B cell (primary cell): Measurements from ENCODE around the gene PIPOX. TPM values are rescaled to one million over a fixed set of nuclear protein-coding genes. Genes with fewer than 3 reads are reported as not detected.

Experiments
- ATAC-seq: fragments of 200-7000 bp; cut with Tn5 transposase; one replicate; pipeline ENCODE4 v1.10.0; 2021; ENCODE audit warnings: low read depth, mild to moderate bottlenecking, moderate number of reproducible peaks, moderate library complexity
- CTCF ChIA-PET: fragments of 350-600 bp; sonication (Branson Sonifier 250); formaldehyde crosslinking; loops from one replicate; lab custom pipeline; 2021; ENCODE audit warnings: antibody characterized with exemption, inconsistent platforms; lab: Charles Lee
- POLR2A ChIA-PET: fragments of 350-600 bp; sonication (Branson Sonifier 250); formaldehyde crosslinking; loops from one replicate; lab custom pipeline; 2021; ENCODE audit warnings: antibody characterized with exemption; lab: Charles Lee
- DNase-seq: peaks from one replicate; pipeline ENCODE4 v3.0.0; 2013
- H2AFZ ChIP-seq: 2 replicates; pipeline ENCODE4 v1.6.1; 2012; ENCODE audit warnings: mild to moderate bottlenecking, low read depth, low read length; ENCODE audit not compliant: insufficient read depth, poor library complexity, severe bottlenecking
- H3K27ac ChIP-seq, 2 donors: 1 replicate in 1 of 2; 2 replicates in 1 of 2; pipeline ENCODE4 v1.5.1; 2012 to 2013; ENCODE audit warnings: low read length in 2 of 2, mild to moderate bottlenecking in 2 of 2, moderate library complexity in 1 of 2
- H3K27me3 ChIP-seq, 4 experiments: fragments of 200-600 bp in 1 of 4; sonication (generic) in 1 of 4; replicated peaks in 1 of 4; 1 replicate in 2 of 4; 2 replicates in 2 of 4; pipeline versions ENCODE4 v1.6.1 to v1.7.0; 2013 to 2016; ENCODE audit warnings: low read length in 3 of 4, mild to moderate bottlenecking in 2 of 4, mixed read lengths in 1 of 4, moderate library complexity in 1 of 4; ENCODE audit not compliant: insufficient read depth in 4 of 4, control insufficient read depth in 3 of 4; ENCODE audit errors: control extremely low read depth in 1 of 4
- H3K36me3 ChIP-seq, 2 experiments: replicated peaks in 1 of 2; 1 replicate in 1 of 2; 2 replicates in 1 of 2; pipeline versions ENCODE4 v1.6.1 to v1.7.1; 2013; ENCODE audit warnings: low read length in 1 of 2; ENCODE audit not compliant: insufficient read depth in 2 of 2, control insufficient read depth in 1 of 2; ENCODE audit errors: control extremely low read depth in 1 of 2, extremely low read depth in 1 of 2
- H3K4me1 ChIP-seq, 2 donors: fragments of 200-600 bp in 1 of 2; sonication (generic) in 1 of 2; 1 replicate in 1 of 2; 2 replicates in 1 of 2; pipeline versions ENCODE4 v1.5.1 to v1.6.1; 2013 to 2017; ENCODE audit warnings: low read length in 2 of 2; ENCODE audit not compliant: control insufficient read depth in 2 of 2, insufficient read depth in 2 of 2
- H3K4me2 ChIP-seq: replicated peaks from 2 replicates; pipeline ENCODE3; 2012; ENCODE audit warnings: mild to moderate bottlenecking, low read depth, low read length; ENCODE audit not compliant: poor library complexity, severe bottlenecking
- H3K4me3 ChIP-seq, 5 experiments: fragments of 200-600 bp in 1 of 5; sonication (generic) in 1 of 5; 1 replicate in 3 of 5; 2 replicates in 2 of 5; pipeline versions ENCODE4 v1.5.1 to v1.7.0; 2011 to 2016; ENCODE audit warnings: low read length in 4 of 5, mild to moderate bottlenecking in 4 of 5, low read depth in 2 of 5, control low read depth in 1 of 5, moderate library complexity in 1 of 5; ENCODE audit not compliant: insufficient read depth in 1 of 5; ENCODE audit errors: control extremely low read depth in 1 of 5, extremely low read depth in 1 of 5
- H3K79me2 ChIP-seq: fragments of 200-600 bp; sonication (generic); one replicate; pipeline ENCODE4 v1.6.0; 2016; ENCODE audit warnings: low read length; ENCODE audit not compliant: control insufficient read depth, insufficient read depth
- H3K9ac ChIP-seq: fragments of 200-600 bp; sonication (generic); 2 replicates; pipeline ENCODE4 v1.6.1; 2017; ENCODE audit warnings: mild to moderate bottlenecking, low read length, moderate library complexity
- H3K9me3 ChIP-seq, 3 donors: one replicate each; pipeline versions ENCODE4 v1.6.1 to v1.7.1; 2013; ENCODE audit warnings: low read length in 2 of 3; ENCODE audit not compliant: control insufficient read depth in 2 of 3, insufficient read depth in 1 of 3; ENCODE audit errors: control extremely low read depth in 1 of 3
- H4K20me1 ChIP-seq: 2 replicates; pipeline ENCODE4 v1.6.0; 2012; ENCODE audit warnings: mild to moderate bottlenecking, low read length; ENCODE audit not compliant: insufficient read depth, control insufficient read depth, poor library complexity, severe bottlenecking
- H3K27ac Mint-ChIP-seq: one replicate; pipeline ENCODE4 v1.8.0; 2021; ENCODE audit warnings: mixed read lengths
- H3K27me3 Mint-ChIP-seq: one replicate; pipeline ENCODE4 v1.8.0; 2021; ENCODE audit warnings: mixed read lengths
- H3K4me1 Mint-ChIP-seq: one replicate; pipeline ENCODE4 v1.8.0; 2021; ENCODE audit warnings: mixed read lengths
- H3K4me3 Mint-ChIP-seq: one replicate; pipeline ENCODE4 v1.8.0; 2021; ENCODE audit warnings: mixed read lengths
- H3K9me3 Mint-ChIP-seq: one replicate; pipeline ENCODE4 v1.8.0; 2022; ENCODE audit warnings: mixed read lengths; ENCODE audit not compliant: insufficient read depth
- EZH2 ChIP-seq: IDR thresholded peaks from 2 replicates; pipeline ENCODE4 v1.6.1; 2012; ENCODE audit warnings: borderline replicate concordance, low read depth, mild to moderate bottlenecking, moderate library complexity, low read length; ENCODE audit not compliant: insufficient read depth, poor library complexity, severe bottlenecking
- WGBS: methylation state at CpG from one replicate; pipeline ENCODE4 v1.1.5; 2013; ENCODE audit warnings: missing lambda C conversion rate; ENCODE audit not compliant: insufficient coverage; 5-methylcytosine and 5-hydroxymethylcytosine counted together
- intact Hi-C: fragments of 100-400 bp; cut with micrococcal nuclease; formaldehyde crosslinking; loops from one replicate; pipeline ENCODE4 v1.10.0; 2022
- polyA plus RNA-seq: library from polyadenylated mRNA; depleted of rRNA; stranded (reverse); fragments of >200 nt; gene quantifications from 2 replicates; pipeline ENCODE4 v1.2.3, GENCODE V29; 2012
- total RNA-seq, 2 donors: library from RNA; stranded (reverse); fragments of 120-200 nt in 1 of 2; gene quantifications; 1 replicate in 1 of 2; 2 replicates in 1 of 2; pipeline versions ENCODE4 v1.2.3 to v1.2.4, GENCODE V29; 2013 to 2022
- TF ChIP-seq, protein P1 (sequence below): fragments of 200-600 bp; IDR thresholded peaks from one replicate; pipeline ENCODE4 v1.8.0; 2022; ENCODE audit warnings: antibody characterized with exemption, mild to moderate bottlenecking

PIPOX gene
- total and polyA plus RNA-seq, 2 donors (not counting 1 experiment from before 2014, with no cell fraction given), result 0.95 to 15.0 TPM

- ChIA-PET POLR2A (no interaction called here), CTCF (interaction anchor here (0.9 kb wide), 1 partner anchor 37 kb away, joined by 3 read pairs; no protein-coding TSS in a partner anchor)
- intact Hi-C loops, result no loop called here
- no peak overlapping the region for H3K4me3 Mint-ChIP-seq
- no peaks in the 10 kb centered on the region for H3K79me2 ChIP-seq
- 87% methylated on average over 11 of the region's 12 CpGs for WGBS
- no peak overlapping the region for H2AFZ ChIP-seq
- ATAC-seq, result no peak
- no peaks in the 10 kb centered on the region for H3K27me3 ChIP-seq
- no peak overlapping the region for H3K4me2 ChIP-seq
- DNase-seq, result no peak
- no peak for TF ChIP-seq EZH2
- TF ChIP-seq, protein P1, sequence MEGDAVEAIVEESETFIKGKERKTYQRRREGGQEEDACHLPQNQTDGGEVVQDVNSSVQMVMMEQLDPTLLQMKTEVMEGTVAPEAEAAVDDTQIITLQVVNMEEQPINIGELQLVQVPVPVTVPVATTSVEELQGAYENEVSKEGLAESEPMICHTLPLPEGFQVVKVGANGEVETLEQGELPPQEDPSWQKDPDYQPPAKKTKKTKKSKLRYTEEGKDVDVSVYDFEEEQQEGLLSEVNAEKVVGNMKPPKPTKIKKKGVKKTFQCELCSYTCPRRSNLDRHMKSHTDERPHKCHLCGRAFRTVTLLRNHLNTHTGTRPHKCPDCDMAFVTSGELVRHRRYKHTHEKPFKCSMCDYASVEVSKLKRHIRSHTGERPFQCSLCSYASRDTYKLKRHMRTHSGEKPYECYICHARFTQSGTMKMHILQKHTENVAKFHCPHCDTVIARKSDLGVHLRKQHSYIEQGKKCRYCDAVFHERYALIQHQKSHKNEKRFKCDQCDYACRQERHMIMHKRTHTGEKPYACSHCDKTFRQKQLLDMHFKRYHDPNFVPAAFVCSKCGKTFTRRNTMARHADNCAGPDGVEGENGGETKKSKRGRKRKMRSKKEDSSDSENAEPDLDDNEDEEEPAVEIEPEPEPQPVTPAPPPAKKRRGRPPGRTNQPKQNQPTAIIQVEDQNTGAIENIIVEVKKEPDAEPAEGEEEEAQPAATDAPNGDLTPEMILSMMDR, result no peak
- no peak overlapping the region for H3K27ac ChIP-seq
- H3K4me1 Mint-ChIP-seq, result no peaks in the 10 kb centered on the region
- H3K9me3 ChIP-seq, result no peaks in the 10 kb centered on the region
- no peak overlapping the region for H3K27ac Mint-ChIP-seq
- H3K27me3 Mint-ChIP-seq, result no peaks in the 10 kb centered on the region
- H3K36me3 ChIP-seq, result peaks cover 0 to 34% of the 10 kb centered on the region in 2 experiments
- no peak overlapping the region for H3K9ac ChIP-seq
- no peaks in the 10 kb centered on the region for H3K4me1 ChIP-seq
- no peak overlapping the region for H3K4me3 ChIP-seq
- H4K20me1 ChIP-seq, result no peaks in the 10 kb centered on the region
- no peaks in the 10 kb centered on the region for H3K9me3 Mint-ChIP-seq
Measured at GRCh38 chr17:29074488-29074887, 31.5 kb downstream of the PIPOX start.

DNA sequence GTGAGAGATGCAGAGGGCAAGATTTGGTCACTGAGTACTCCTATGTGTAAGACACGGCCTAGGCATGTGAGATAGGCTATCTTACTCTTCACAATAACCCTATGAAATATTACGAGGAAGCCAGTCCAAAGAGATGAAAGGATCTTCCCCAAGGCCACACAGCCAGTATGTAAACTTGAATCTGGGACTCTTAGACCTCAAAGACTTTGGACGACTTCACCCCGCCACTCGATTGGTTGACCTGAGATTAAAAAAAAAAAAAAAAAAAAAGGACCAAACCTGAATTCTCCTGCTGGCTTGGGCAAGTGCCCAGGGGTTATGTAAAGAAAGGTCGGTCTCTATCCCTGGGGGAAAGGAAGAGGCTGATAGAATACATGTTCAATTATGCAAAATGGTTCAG, 33.1 kb downstream of the PIPOX start:
- intact Hi-C loops, result no loop called here
- no peak overlapping the region for H3K4me2 ChIP-seq
- H4K20me1 ChIP-seq, result no peaks in the 10 kb centered on the region
- DNase-seq (no peak), ATAC-seq (no peak)
- H3K9me3 ChIP-seq, result no peaks in the 10 kb centered on the region
- POLR2A ChIA-PET, result no interaction called here
- H3K4me1 Mint-ChIP-seq, result no peaks in the 10 kb centered on the region
- H3K36me3 ChIP-seq, result peaks cover 0 to 43% of the 10 kb centered on the region in 2 experiments
- H3K4me3 Mint-ChIP-seq, result no peak overlapping the region
- no peak overlapping the region for H3K27ac Mint-ChIP-seq
- H3K9ac ChIP-seq, result no peak overlapping the region
- no peaks in the 10 kb centered on the region for H3K79me2 ChIP-seq
- H3K4me3 ChIP-seq, result no peak overlapping the region
- CTCF ChIA-PET, result interaction anchor here (2.2 kb wide), 1 partner anchor 111 kb away, joined by 8 read pairs; no protein-coding TSS in a partner anchor
- whole genome bisulfite sequencing, result 96% methylated on average over 4 of the region's 6 CpGs
- H3K27ac ChIP-seq, result no peak overlapping the region
- H3K27me3 ChIP-seq, result no peaks in the 10 kb centered on the region
- H3K4me1 ChIP-seq, result no peaks in the 10 kb centered on the region
- no peak overlapping the region for H2AFZ ChIP-seq
- H3K9me3 Mint-ChIP-seq, result no peaks in the 10 kb centered on the region
- H3K27me3 Mint-ChIP-seq, result no peaks in the 10 kb centered on the region
- TF ChIP-seq, protein P1, result no peak
- no peak for TF ChIP-seq EZH2
